HFFc6 (cell line): Measurements from ENCODE around the gene CCNL2. TPM values are rescaled to one million over a fixed set of nuclear protein-coding genes. Genes with fewer than 3 reads are reported as not detected.
"Not testable (repeated sequence)": the region's sequence is repeated elsewhere in the genome, so short reads cannot be mapped to it uniquely, and the experiment has no call there.

Experiments used
- DNase-seq: peaks from one replicate; pipeline ENCODE4 v3.0.0-alpha.2; 2018
- H3K27ac Mint-ChIP-seq: 2 replicates; pipeline ENCODE4 v1.8.0; 2020; ENCODE audit warnings: mild to moderate bottlenecking, mixed read lengths
- H3K27me3 Mint-ChIP-seq: 2 replicates; pipeline ENCODE4 v1.8.0; 2021; ENCODE audit warnings: mild to moderate bottlenecking, moderate library complexity, mixed read lengths; ENCODE audit not compliant: insufficient read depth
- H3K36me3 Mint-ChIP-seq: 2 replicates; pipeline ENCODE4 v1.8.0; 2021; ENCODE audit warnings: low read depth, mixed read lengths
- H3K4me1 Mint-ChIP-seq: 2 replicates; pipeline ENCODE4 v1.8.0; 2020; ENCODE audit warnings: low read depth, mixed read lengths
- H3K4me3 Mint-ChIP-seq: 2 replicates; pipeline ENCODE4 v1.8.0; 2020; ENCODE audit warnings: mild to moderate bottlenecking, moderate library complexity, mixed read lengths
- H3K9me3 Mint-ChIP-seq: 2 replicates; pipeline ENCODE4 v1.8.0; 2020; ENCODE audit warnings: mild to moderate bottlenecking, mixed read lengths
- total RNA-seq, 6 experiments: library from RNA; stranded (reverse); fragmentation: NEBNext Ultra II Directional; extraction: Animal tissue kit (Norgen Biotek cat#: 25700); gene quantifications; 2 replicates in 1 of 6; 3 replicates in 5 of 6; pipeline ENCODE4 v1.2.3, GENCODE V29; 2021
- TF ChIP-seq, protein P1 (sequence below): fragments of 200-600 bp; sonication (generic); IDR thresholded peaks from 2 replicates; pipeline ENCODE4 v1.5.0; 2021; ENCODE audit warnings: antibody characterized with exemption, mild to moderate bottlenecking

CCNL2 gene
- total RNA-seq, 6 experiments from 2014 or later, result 96.2 to 115 (median 104) TPM

DNA sequence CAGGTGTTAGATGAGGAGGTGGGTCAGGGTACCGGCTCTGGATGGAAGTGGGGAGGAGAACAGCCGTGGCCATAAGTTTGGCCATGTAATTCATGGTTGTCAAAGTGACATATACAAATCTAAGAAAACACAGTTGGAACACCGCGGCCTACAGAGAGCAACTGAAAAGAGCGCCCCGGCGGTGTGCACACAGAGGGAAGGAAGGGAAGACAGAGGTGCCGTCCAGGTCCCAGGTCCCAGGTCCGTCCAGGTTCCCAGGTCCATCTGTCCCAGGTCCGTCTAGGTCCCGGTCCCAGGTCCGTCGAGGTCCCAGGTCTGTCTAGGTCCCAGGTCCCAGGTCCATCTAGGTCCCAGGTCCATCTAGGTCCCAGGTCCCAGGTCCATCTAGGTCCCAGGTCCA lies 12.5 kb upstream of the CCNL2 start:
- Mint-ChIP-seq H3K27ac (no peak overlapping the region), H3K4me1 (peaks cover 9% of the 10 kb centered on the region), H3K36me3 (peaks cover 35% of the 10 kb centered on the region), H3K9me3 (peaks cover 7% of the 10 kb centered on the region; the same call in 1 of the 2 replicates), H3K4me3 (no peak overlapping the region), H3K27me3 (peaks cover 4% of the 10 kb centered on the region; the same call in 1 of the 2 replicates)
- TF ChIP-seq, protein P1, sequence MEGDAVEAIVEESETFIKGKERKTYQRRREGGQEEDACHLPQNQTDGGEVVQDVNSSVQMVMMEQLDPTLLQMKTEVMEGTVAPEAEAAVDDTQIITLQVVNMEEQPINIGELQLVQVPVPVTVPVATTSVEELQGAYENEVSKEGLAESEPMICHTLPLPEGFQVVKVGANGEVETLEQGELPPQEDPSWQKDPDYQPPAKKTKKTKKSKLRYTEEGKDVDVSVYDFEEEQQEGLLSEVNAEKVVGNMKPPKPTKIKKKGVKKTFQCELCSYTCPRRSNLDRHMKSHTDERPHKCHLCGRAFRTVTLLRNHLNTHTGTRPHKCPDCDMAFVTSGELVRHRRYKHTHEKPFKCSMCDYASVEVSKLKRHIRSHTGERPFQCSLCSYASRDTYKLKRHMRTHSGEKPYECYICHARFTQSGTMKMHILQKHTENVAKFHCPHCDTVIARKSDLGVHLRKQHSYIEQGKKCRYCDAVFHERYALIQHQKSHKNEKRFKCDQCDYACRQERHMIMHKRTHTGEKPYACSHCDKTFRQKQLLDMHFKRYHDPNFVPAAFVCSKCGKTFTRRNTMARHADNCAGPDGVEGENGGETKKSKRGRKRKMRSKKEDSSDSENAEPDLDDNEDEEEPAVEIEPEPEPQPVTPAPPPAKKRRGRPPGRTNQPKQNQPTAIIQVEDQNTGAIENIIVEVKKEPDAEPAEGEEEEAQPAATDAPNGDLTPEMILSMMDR, result no peak
- DNase-seq, result no peak

DNA sequence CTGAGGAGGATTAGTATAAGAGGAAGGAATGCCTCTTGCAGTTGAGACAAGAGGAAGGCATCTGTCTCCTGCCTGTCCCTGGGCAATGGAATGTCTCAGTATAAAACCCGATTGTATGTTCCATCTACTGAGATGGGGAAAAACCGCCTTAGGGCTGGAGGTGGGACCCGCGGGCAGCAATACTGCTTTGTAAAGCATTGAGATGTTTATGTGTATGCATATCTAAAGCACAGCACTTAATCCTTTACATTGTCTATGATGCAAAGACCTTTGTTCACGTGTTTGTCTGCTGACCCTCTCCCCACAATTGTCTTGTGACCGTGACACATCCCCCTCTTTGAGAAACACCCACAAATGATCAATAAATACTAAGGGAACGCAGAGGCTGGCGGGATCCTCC lies 11.1 kb upstream of the CCNL2 start:
- not testable (repeated sequence) for DNase-seq, H3K4me3 Mint-ChIP-seq, H3K27me3 Mint-ChIP-seq, H3K9me3 Mint-ChIP-seq, H3K27ac Mint-ChIP-seq
- H3K36me3 Mint-ChIP-seq, result peaks cover 48% of the 10 kb centered on the region
- peaks cover 14% of the 10 kb centered on the region for H3K4me1 Mint-ChIP-seq

DNA sequence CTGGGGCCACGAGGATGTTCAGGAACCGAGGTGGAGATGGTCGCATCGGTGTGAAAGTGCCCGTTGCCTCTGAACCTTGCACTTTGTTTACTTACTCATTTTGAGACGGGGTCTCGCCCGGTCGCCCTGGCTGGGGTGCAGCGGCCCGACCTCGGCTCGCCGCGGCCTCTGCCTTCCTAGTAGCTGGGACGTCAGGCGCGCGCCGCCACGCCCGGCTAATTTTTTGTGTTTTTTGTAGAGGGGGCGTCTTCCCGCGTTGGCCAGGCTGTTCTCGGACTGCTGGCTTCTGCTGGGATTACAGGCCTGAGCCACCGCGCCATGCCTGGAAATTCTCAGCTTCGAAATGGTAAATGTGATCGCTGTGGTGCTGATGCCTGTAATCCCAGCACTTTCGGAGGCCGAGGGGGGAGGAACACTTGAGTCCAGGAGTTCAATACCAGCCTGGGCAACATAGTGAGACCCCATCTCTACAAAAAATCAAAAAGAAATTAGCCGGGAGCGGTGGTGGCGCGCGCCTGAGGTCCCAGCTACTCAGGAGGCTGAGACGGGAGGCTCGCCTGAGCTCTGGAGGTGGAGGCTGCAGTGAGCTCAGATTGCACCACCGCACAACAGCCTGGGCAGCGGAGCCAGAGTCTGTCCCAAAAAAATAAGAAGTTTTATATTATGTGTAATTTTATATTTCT lies 8.6 kb upstream of the CCNL2 start:
- TF ChIP-seq, protein P1, result peak; percentile 40; the same call in 1 of the 2 replicates
- Mint-ChIP-seq H3K4me3 (peak overlapping the region; percentile 93), H3K27me3 (peaks cover 7% of the 10 kb centered on the region; the same call in 1 of the 2 replicates), H3K36me3 (peaks cover 60% of the 10 kb centered on the region), H3K9me3 (peaks cover 7% of the 10 kb centered on the region; the same call in 1 of the 2 replicates), H3K27ac (peak overlapping the region; percentile 78), H3K4me1 (peaks cover 20% of the 10 kb centered on the region)
- peak; percentile 34 for DNase-seq

DNA sequence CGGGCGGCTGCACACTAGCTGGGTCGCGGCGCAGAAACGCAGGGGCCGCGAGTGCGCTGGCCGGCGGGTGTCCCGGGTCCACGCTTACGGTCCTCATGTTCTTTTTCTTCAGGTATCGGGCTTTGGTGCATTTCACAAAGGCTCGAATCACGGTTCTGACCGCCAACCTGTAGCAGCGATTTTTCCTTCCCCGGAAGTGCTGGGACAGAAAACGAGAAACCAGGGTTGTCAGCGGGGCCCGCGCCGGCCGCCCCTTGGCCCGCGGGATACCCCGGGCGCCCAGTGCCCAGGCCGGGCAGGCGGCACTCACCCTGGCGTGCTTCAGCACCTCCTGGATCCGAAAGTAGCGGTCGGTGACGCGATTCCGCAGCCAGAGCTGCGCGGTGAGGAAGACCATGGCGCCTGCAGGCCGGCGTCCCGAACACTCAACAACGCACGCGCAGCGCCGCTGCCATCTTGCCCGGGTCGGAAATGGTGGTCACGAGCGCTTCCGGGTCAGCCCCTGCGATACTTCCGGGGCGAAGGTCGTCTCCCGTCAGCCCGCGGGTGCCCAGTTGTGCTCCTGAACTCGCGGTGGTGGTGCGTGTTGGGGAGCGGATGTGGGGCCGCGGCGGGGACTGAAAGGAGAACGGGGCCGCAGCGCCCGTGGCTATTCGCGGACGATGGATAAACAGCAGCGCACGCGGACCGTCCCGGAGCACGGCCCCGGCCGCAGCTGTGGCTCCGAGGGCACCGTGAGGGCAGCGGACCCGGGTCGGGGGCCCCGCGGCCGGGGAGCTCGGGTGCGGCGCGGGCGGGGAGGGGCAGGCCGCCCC lies 7.9 kb upstream of the CCNL2 start, which contains the start of gene MRPL20:
MRPL20 (minus strand) TSS at position 473 of the 815 bp plus-strand sequence; CDS start at position 397, 76 bp downstream.
- TF ChIP-seq, protein P1, result no peak
- peak; percentile 87 for DNase-seq
- Mint-ChIP-seq H3K4me1 (peaks cover 27% of the 10 kb centered on the region), H3K27me3 (peaks cover 11% of the 10 kb centered on the region; the same call in 1 of the 2 replicates), H3K36me3 (peaks cover 57% of the 10 kb centered on the region), H3K27ac (peak within 1 kb of the TSS; percentile 87), H3K4me3 (peak within 1 kb of the TSS; percentile 93), H3K9me3 (peaks cover 3% of the 10 kb centered on the region; the same call in 1 of the 2 replicates)

DNA sequence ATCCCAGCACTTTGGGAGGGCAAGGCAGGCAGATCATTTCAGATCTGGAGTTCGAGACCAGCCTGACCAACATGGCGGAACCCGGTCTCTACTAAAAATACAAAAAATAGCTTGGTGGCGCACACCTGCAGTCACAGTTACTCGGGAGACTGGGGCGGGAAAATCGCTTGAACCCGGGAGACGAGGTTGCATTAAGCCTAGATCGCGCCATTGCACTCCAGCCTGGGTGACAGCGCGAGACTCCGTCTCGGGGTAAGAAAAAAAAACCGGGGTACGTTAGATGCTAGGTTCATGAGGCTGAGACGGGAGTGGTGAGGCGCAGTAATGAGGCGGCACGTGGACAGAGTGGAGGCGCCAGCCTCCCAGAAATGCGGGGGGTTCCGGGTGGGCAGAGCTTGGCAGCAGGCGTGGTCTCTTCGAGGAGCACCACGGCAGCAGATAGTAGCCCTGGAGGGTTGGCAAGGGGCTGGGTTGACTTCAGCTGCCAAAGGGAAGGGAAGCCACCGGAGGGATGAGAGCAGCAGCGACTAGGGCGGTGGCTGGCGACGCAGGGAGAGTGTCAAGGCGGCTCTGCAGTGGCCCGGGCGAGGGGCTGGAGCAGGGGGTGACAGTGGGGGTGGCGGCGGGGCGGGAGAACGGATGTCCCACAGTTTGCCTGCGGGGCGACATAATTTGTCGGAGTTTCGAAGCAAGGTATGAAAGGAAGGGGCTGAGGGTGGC lies 7.1 kb upstream of the CCNL2 start:
- no peak for DNase-seq
- H3K9me3 Mint-ChIP-seq, result no peaks in the 10 kb centered on the region
- TF ChIP-seq, protein P1, result no peak
- H3K27ac Mint-ChIP-seq, result peak overlapping the region; percentile 87
- peak overlapping the region; percentile 93 for H3K4me3 Mint-ChIP-seq
- peaks cover 34% of the 10 kb centered on the region for H3K4me1 Mint-ChIP-seq
- H3K27me3 Mint-ChIP-seq, result peaks cover 11% of the 10 kb centered on the region; the same call in 1 of the 2 replicates
- peaks cover 58% of the 10 kb centered on the region for H3K36me3 Mint-ChIP-seq
